HepG2 (cell line): Measurements from ENCODE around the gene GALNT12. TPM values are rescaled to one million over a fixed set of nuclear protein-coding genes. Genes with fewer than 3 reads are reported as not detected.

Experiments
- ATM ChIP-seq: fragments of 450-650 bp; IDR thresholded peaks from 2 replicates; pipeline ENCODE4 v1.7.1; 2017; ENCODE audit warnings: mild to moderate bottlenecking, borderline replicate concordance
- GABPA ChIP-seq, 2 experiments: IDR thresholded peaks; 2 replicates each; pipeline ENCODE4 v1.6.1; 2011 to 2016; ENCODE audit warnings: low read depth in 2 of 2, low read length in 1 of 2, missing biosample characterization in 1 of 2, missing genetic modification characterization in 1 of 2
- MXI1 ChIP-seq: IDR thresholded peaks from 3 replicates; pipeline ENCODE4 v1.6.1; 2012; ENCODE audit warnings: low read depth, low read length, inconsistent platforms, borderline replicate concordance
- MYNN ChIP-seq: sonication (generic); formaldehyde crosslinking; IDR thresholded peaks from 2 replicates; pipeline ENCODE4 v1.4.0; 2020; ENCODE audit warnings: mild to moderate bottlenecking, low read depth, missing genetic modification reagents
- RFXAP ChIP-seq: sonication (generic); formaldehyde crosslinking; IDR thresholded peaks from 2 replicates; pipeline ENCODE4 v1.4.0; 2020; ENCODE audit warnings: missing genetic modification reagents, borderline replicate concordance
- SALL2 ChIP-seq: sonication (generic); formaldehyde crosslinking; IDR thresholded peaks from 2 replicates; pipeline ENCODE4 v1.8.1; 2023; ENCODE audit warnings: mild to moderate bottlenecking, missing genetic modification reagents, inconsistent platforms
- SKI ChIP-seq: fragments of 450-650 bp; IDR thresholded peaks from one replicate; pipeline ENCODE4 v1.6.1; 2018; ENCODE audit warnings: mild to moderate bottlenecking; ENCODE audit not compliant: partially characterized antibody
- SP2 ChIP-seq: sonication (generic); formaldehyde crosslinking; IDR thresholded peaks from 2 replicates; pipeline ENCODE4 v1.5.1; 2020; ENCODE audit warnings: mild to moderate bottlenecking, missing genetic modification reagents
- TOE1 ChIP-seq: sonication (generic); formaldehyde crosslinking; IDR thresholded peaks from 2 replicates; pipeline ENCODE4 v1.4.0; 2020; ENCODE audit warnings: mild to moderate bottlenecking, missing genetic modification reagents
- ZNF138 ChIP-seq: sonication (generic); formaldehyde crosslinking; IDR thresholded peaks from 2 replicates; pipeline ENCODE4 v1.5.0; 2020; ENCODE audit warnings: mild to moderate bottlenecking, low read depth, missing genetic modification reagents
- ZNF230 ChIP-seq: sonication (generic); formaldehyde crosslinking; IDR thresholded peaks from 2 replicates; pipeline ENCODE4 v1.4.0; 2020; ENCODE audit warnings: mild to moderate bottlenecking, missing genetic modification reagents
- ZNF337 ChIP-seq: sonication (generic); formaldehyde crosslinking; IDR thresholded peaks from 2 replicates; pipeline ENCODE4 v1.5.1; 2020; ENCODE audit warnings: missing genetic modification reagents, low read depth, mild to moderate bottlenecking, borderline replicate concordance
- ZNF510 ChIP-seq: sonication (generic); formaldehyde crosslinking; IDR thresholded peaks from 2 replicates; pipeline ENCODE4 v1.4.0; 2020; ENCODE audit warnings: low read depth, mild to moderate bottlenecking, missing genetic modification reagents
- polyA plus RNA-seq, 8 experiments: library from polyadenylated mRNA; depleted of rRNA in 3 of 8; stranded (reverse) in 7 of 8; unstranded in 1 of 8; fragments of >200 nt; fragmentation: Illumina TruSeq in 4 of 8; extraction: Trizol in 4 of 8; gene quantifications; 2 replicates each; pipeline versions ENCODE4 v1.2.1 to v1.2.3, GENCODE V29; 2011 to 2016; ENCODE audit warnings: low read depth in 4 of 8, missing spikeins in 1 of 8, mixed read lengths in 1 of 8; ENCODE audit not compliant: insufficient read depth in 1 of 8
- total RNA-seq, 5 experiments: library from RNA; depleted of rRNA; stranded (reverse); fragments of >200 nt; fragmentation: Illumina TruSeq; extraction: Trizol; gene quantifications; 2 replicates each; pipeline ENCODE4 v1.2.3, GENCODE V29; 2016; ENCODE audit warnings: low read depth in 1 of 5
- TF ChIP-seq, protein P1 (sequence below): sonication (generic); formaldehyde crosslinking; IDR thresholded peaks from 2 replicates; pipeline ENCODE4 v1.8.0; 2022; ENCODE audit warnings: missing genetic modification reagents, low read depth, mild to moderate bottlenecking, borderline replicate concordance
- TF ChIP-seq, protein P2 (sequence below): sonication (generic); formaldehyde crosslinking; IDR thresholded peaks from 2 replicates; pipeline ENCODE4 v1.5.0; 2020; ENCODE audit warnings: missing genetic modification reagents
- TF ChIP-seq, protein P3 (sequence below), 2 experiments: sonication (generic) in 1 of 2; formaldehyde crosslinking in 1 of 2; IDR thresholded peaks; 2 replicates each; pipeline versions ENCODE4 v1.6.1 to v1.9.0; 2014 to 2022; ENCODE audit warnings: antibody characterized with exemption in 1 of 2, borderline replicate concordance in 1 of 2, inconsistent platforms in 1 of 2, low read depth in 1 of 2, missing genetic modification reagents in 1 of 2
- TF ChIP-seq, protein P4 (sequence below): sonication (generic); formaldehyde crosslinking; IDR thresholded peaks from 2 replicates; pipeline ENCODE4 v1.4.0; 2020; ENCODE audit warnings: missing genetic modification reagents, borderline replicate concordance
- TF ChIP-seq, protein P5 (sequence below): sonication (generic); formaldehyde crosslinking; IDR thresholded peaks from 2 replicates; pipeline ENCODE4 v1.8.0; 2022; ENCODE audit warnings: mild to moderate bottlenecking, missing genetic modification reagents, moderate library complexity

Gene GALNT12
- total and polyA plus RNA-seq, 2 of the 13 experiments (the other 11 are each of a cell fraction or from before 2014, with no cell fraction given) = 0.07 TPM; not detected in 1

DNA sequence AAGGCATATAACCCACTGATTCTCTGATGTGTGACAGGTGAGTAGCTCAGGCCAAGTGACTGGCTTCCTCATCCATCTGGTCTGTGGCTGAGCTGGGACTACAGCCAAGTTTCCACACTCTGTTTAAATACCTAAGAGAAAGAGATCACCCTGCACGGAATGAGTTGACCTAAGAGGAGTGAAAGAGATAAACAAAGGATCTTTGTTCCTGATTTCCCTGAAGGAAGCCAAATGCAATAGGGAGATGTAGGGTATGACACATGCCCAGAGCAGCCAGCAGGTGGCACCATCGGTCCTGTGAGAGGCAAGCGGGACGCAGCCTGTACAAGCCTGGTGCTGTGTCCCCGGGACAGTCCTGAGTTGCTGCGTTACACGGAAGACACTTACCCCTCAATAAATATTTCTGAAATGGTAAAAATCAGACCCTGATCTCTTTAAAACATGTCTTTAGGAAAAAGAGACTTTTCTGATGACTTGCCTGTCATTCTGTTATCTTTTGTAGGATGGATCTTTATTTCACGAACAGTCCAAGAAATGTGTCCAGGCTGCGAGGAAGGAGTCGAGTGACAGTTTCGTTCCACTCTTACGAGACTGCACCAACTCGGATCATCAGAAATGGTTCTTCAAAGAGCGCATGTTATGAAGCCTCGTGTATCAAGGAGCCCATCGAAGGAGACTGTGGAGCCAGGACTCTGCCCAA lies 41.1 kb downstream of the GALNT12 start (continued):
- TF ChIP-seq, protein P1, sequence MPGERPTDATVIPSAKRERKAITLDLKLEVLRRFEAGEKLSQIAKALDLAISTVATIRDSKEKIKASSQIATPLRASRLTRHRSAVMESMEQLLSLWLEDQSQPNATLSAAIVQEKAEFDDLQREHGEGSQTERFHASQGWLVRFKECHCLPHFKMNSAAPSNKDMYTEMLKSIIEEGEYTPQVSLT = no peak
- TF ChIP-seq, protein P2, sequence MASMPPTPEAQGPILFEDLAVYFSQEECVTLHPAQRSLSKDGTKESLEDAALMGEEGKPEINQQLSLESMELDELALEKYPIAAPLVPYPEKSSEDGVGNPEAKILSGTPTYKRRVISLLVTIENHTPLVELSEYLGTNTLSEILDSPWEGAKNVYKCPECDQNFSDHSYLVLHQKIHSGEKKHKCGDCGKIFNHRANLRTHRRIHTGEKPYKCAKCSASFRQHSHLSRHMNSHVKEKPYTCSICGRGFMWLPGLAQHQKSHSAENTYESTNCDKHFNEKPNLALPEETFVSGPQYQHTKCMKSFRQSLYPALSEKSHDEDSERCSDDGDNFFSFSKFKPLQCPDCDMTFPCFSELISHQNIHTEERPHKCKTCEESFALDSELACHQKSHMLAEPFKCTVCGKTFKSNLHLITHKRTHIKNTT (CRISPR knock-in tag) = no peak
- TF ChIP-seq ZNF337 (CRISPR knock-in tag) (no peak), SALL2 (no peak), TOE1 (CRISPR knock-in tag) (no peak), MYNN (no peak), ATM (no peak), RFXAP (0 out of 2 replicates have a peak, but pooled peaks have one; percentile 44), SP2 (CRISPR knock-in tag) (no peak), GABPA (IDR thresholded peaks at IDR 0.05; ENCODE audit: low read depth, low read length) (no peak), GABPA (CRISPR knock-in tag; IDR thresholded peaks at IDR 0.05; ENCODE audit: low read depth) (no peak), MXI1 (no peak; the same call in 2 of the 3 replicates), ZNF230 (CRISPR knock-in tag) (no peak), ZNF138 (CRISPR knock-in tag) (no peak), SKI (no peak), ZNF510 (CRISPR knock-in tag) (no peak)
- TF ChIP-seq, protein P3, sequence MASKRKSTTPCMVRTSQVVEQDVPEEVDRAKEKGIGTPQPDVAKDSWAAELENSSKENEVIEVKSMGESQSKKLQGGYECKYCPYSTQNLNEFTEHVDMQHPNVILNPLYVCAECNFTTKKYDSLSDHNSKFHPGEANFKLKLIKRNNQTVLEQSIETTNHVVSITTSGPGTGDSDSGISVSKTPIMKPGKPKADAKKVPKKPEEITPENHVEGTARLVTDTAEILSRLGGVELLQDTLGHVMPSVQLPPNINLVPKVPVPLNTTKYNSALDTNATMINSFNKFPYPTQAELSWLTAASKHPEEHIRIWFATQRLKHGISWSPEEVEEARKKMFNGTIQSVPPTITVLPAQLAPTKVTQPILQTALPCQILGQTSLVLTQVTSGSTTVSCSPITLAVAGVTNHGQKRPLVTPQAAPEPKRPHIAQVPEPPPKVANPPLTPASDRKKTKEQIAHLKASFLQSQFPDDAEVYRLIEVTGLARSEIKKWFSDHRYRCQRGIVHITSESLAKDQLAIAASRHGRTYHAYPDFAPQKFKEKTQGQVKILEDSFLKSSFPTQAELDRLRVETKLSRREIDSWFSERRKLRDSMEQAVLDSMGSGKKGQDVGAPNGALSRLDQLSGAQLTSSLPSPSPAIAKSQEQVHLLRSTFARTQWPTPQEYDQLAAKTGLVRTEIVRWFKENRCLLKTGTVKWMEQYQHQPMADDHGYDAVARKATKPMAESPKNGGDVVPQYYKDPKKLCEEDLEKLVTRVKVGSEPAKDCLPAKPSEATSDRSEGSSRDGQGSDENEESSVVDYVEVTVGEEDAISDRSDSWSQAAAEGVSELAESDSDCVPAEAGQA (IDR thresholded peaks at IDR 0.05; ENCODE audit: low read depth) = no peak
- TF ChIP-seq, protein P3 (CRISPR knock-in tag; IDR thresholded peaks at IDR 0.05; ENCODE audit: borderline replicate concordance) = no peak
- TF ChIP-seq, protein P4, sequence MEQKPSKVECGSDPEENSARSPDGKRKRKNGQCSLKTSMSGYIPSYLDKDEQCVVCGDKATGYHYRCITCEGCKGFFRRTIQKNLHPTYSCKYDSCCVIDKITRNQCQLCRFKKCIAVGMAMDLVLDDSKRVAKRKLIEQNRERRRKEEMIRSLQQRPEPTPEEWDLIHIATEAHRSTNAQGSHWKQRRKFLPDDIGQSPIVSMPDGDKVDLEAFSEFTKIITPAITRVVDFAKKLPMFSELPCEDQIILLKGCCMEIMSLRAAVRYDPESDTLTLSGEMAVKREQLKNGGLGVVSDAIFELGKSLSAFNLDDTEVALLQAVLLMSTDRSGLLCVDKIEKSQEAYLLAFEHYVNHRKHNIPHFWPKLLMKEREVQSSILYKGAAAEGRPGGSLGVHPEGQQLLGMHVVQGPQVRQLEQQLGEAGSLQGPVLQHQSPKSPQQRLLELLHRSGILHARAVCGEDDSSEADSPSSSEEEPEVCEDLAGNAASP (CRISPR knock-in tag) = peak; percentile 42; the same call in 1 of the 2 replicates
- TF ChIP-seq, protein P5, sequence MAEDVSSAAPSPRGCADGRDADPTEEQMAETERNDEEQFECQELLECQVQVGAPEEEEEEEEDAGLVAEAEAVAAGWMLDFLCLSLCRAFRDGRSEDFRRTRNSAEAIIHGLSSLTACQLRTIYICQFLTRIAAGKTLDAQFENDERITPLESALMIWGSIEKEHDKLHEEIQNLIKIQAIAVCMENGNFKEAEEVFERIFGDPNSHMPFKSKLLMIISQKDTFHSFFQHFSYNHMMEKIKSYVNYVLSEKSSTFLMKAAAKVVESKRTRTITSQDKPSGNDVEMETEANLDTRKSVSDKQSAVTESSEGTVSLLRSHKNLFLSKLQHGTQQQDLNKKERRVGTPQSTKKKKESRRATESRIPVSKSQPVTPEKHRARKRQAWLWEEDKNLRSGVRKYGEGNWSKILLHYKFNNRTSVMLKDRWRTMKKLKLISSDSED (CRISPR knock-in tag) = no peak
